GM12873 (cell line): ENCODE results near the gene JMJD4.

Experiments
- TF ChIP-seq, protein P1 (sequence below): IDR thresholded peaks from 2 replicates; pipeline ENCODE4 v1.5.1; 2012; ENCODE audit warnings: low read depth, mild to moderate bottlenecking, moderate library complexity, low read length, control low read depth; ENCODE audit not compliant: insufficient read depth; ENCODE audit errors: missing control alignments

The JMJD4 gene

DNA sequence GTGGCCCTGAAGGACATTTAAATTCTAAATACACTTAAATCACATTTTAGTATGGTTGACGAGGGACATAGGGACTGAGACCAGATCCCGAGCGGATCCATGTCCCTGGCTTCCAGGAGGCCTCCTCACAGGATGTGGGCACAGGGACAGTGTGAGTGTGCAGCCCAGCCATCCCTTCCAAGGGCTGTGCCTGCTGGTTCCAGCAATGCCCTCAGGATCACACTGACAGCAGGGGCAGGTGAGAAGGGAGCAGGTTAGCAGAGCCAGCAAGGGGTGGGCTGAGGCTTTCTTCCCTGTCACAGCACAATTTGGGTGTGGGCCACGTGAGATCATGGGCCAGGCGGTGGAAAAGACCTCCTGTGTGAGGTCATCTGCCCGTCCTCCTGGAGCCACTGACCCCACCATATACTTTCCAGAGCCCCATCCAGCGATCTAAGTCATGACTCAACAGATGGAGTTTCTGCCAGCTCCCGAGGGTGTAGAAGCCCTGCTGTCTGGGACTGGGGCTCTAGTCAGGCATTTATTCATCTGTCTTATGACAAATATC, 43.4 kb upstream of the JMJD4 start:
- TF ChIP-seq, protein P1, sequence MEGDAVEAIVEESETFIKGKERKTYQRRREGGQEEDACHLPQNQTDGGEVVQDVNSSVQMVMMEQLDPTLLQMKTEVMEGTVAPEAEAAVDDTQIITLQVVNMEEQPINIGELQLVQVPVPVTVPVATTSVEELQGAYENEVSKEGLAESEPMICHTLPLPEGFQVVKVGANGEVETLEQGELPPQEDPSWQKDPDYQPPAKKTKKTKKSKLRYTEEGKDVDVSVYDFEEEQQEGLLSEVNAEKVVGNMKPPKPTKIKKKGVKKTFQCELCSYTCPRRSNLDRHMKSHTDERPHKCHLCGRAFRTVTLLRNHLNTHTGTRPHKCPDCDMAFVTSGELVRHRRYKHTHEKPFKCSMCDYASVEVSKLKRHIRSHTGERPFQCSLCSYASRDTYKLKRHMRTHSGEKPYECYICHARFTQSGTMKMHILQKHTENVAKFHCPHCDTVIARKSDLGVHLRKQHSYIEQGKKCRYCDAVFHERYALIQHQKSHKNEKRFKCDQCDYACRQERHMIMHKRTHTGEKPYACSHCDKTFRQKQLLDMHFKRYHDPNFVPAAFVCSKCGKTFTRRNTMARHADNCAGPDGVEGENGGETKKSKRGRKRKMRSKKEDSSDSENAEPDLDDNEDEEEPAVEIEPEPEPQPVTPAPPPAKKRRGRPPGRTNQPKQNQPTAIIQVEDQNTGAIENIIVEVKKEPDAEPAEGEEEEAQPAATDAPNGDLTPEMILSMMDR = no peak

DNA sequence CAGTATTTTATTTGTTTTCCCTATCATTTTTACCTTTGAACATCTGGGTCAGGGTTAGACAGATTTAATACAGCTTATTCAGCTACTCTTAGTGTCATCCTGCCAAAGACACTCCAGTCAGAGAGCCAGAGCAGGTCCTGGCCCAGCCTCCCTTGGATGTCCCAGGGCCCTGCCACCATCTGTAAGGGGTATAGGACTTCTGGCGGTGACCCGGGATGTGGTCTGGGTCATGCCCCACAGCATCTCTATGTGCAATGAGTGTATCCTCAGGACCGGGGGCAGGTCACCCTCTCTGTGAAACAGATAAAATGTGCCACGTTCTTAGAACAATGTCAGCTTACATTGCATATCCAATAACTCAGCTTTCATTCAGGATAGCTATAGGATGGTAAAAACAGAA, 42.5 kb upstream of the JMJD4 start:
- TF ChIP-seq, protein P1 = no peak

DNA sequence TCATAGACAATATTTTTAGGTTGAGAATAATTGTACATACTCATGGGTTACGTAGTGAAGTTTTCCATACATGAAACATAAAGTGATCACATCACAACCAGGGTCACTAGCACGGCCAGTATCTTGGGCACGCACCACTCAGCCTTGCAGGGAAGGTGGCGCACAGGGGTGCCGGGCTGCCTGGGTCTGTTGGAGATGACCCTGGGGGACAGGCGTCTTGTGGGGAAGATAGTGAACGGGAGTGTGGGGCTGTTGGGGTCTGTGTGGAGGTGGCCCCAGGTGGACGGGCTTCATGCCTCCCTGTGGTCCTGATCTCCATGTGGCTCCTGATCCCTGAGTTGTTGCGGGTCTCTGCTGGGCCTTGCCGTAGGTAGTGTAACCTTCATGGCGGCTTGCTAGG, 42.1 kb upstream of the JMJD4 start:
- TF ChIP-seq, protein P1 = no peak

DNA sequence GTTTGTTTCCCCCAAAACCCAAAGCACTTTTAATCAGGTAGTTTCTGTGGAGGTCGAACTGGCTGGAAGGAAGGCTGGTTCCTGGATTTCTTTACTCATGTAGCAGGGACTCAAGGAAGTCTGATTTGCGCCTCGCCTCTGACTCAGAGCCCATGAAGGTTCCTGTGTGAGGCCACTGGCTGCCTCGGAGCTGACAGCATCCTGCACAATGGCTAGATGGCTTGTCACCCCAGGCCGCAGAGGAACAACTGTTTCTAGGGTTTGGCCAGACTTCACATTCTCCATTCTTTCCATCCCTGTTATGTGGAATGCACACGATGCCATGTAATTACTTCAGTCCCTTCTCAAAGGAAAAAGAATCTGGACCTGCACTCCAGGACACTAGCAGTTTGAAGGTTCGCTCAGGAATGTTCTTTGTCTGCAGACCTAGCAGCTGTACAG, 41.2 kb upstream of the JMJD4 start:
- TF ChIP-seq, protein P1 = no peak

DNA sequence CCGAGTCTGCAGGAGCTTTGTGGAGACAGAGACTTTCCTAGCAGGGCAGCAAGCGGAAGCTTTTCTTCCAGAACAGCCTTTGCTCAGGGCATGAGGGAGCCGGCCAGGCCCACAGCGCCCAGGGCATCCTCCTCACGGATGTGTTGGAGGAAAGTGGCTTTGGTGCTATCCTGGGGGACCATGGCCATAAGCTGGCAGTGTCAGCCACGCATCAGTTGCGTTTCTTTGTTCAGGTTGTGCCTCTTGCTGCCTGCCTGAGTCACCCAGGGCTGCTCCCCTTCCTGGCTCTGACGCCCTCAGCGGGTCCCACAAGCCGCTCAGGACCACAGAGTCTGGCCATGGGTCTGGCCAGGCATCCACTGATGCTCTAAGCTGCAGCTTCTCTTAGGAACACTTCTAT, 40.7 kb upstream of the JMJD4 start:
- TF ChIP-seq, protein P1 = no peak

DNA sequence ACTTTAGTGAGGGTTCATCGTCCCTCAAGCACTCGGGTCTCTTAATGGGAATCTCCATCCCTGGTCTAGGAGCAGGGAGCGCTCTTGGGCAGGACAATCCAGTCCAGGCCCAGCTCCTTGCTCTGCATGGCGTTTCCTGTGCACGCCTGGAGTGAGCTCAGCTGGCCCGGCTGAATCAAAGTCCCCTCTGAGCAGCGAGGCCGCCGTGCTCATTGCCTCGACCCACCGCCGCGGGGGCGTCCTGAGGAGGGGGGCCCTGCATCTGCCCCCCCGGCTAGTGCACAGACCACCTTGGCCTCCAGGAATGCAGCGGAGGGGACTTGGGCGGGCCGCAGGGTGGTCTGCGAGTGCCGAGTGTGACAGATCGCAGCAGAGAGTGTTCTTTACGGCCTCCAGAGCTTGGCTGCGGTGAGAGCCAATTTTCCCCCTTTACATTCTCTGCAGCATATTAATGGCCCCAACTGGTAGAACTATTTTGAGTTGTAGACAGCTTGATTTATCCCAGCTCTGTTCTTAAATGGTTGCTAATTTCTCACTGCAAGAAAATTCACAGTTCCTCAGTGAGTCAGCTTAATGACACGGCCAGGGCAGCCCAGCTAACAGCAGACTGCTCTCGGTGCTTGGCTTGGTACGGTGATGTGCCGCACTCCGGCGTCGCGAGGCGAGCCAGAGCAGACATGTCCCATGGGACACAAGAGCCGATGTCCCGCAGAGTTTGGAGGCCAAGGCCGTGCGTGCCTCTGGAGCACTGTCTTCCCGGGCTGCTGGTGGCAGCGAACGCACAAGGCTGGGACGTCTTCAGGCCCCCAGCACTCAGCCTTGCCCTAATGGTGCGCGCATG, 39.9 kb upstream of the JMJD4 start:
- TF ChIP-seq, protein P1 = no peak

DNA sequence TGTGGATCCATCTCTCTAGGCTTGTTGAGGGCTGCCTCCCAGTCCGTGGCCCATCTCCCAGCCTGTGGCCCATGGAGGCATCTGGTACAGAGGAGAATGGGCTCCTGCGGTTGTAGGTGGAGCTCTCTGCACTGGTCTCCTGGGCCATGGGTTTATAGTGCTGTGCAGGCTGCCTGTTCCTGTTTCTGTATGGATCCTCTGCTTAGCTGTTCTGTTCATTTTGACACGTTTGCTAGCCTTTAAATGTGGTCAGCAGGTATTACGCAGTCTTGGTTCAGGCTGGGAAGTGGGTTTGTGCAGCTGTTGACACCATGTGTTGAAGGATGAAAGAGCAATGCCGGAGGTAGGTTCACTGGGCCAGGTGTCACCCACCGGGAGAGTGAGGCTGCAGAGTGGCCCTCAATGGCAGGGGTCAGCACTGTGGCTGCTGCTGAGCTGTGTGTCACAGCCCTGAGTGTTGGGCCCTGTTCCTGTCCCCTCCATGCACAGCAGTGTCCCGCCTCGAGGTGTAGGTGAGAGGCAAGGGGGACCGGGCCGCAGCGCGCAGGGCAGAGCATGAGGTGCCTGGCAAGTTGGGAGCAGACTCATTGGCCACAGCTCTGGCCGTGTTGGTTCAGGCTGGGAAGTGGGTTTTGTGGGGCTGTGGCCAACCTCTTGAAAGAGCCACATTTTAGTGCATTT, 39.1 kb upstream of the JMJD4 start:
- TF ChIP-seq, protein P1 = no peak
